NCI-H1417 treated with DMSO at 0.1 percent for 48 hours (cell line): ENCODE measurements around the gene EHD1.

Experiments used
- DNase-seq: peaks from one replicate; lab custom pipeline; 2025; lab: John Stamatoyannopoulos, UW

The EHD1 gene

GRCh38 chr11:64890522-64890939, 12.1 kb upstream of the EHD1 start:
- DNase-seq, result no peak

- DNase-seq, result no peak
Observed at GRCh38 chr11:64888729-64889511, 10.5 kb upstream of the EHD1 start.

- DNase-seq, result no peak
Observed at GRCh38 chr11:64888406-64888728, 9.9 kb upstream of the EHD1 start.

GRCh38 chr11:64887757-64888405, 9.5 kb upstream of the EHD1 start:
- DNase-seq, result no peak

GRCh38 chr11:64887234-64887756, 8.9 kb upstream of the EHD1 start:
- DNase-seq, result no peak

- no peak for DNase-seq
Observed at GRCh38 chr11:64885367-64886286, 7.2 kb upstream of the EHD1 start.

- no peak for DNase-seq
Observed at GRCh38 chr11:64884019-64884418, 5.6 kb upstream of the EHD1 start.

- no peak for DNase-seq
Observed at GRCh38 chr11:64883575-64883974, 5.2 kb upstream of the EHD1 start.

- DNase-seq, result no peak
Observed at GRCh38 chr11:64882243-64882642, 3.8 kb upstream of the EHD1 start.

GRCh38 chr11:64881476-64881875, 3.1 kb upstream of the EHD1 start:
- no peak for DNase-seq

GRCh38 chr11:64880240-64881001, 2.0 kb upstream of the EHD1 start:
- DNase-seq, result no peak

GRCh38 chr11:64879244-64879900, 951 bp upstream of the EHD1 start:
- DNase-seq, result no peak

GRCh38 chr11:64878223-64878493, 263 bp downstream of the EHD1 start:
- no peak for DNase-seq

- DNase-seq, result no peak
Observed at GRCh38 chr11:64877390-64878222, 815 bp downstream of the EHD1 start.

- DNase-seq, result no peak
Observed at GRCh38 chr11:64876835-64877341, 1.5 kb downstream of the EHD1 start.

- DNase-seq, result no peak
Observed at GRCh38 chr11:64876229-64876750, 2.1 kb downstream of the EHD1 start.

GRCh38 chr11:64875369-64876228, 2.8 kb downstream of the EHD1 start:
- DNase-seq, result no peak

- DNase-seq, result no peak
Observed at GRCh38 chr11:64874308-64875240, 3.8 kb downstream of the EHD1 start.
